Astrocyte of the cerebellum (primary cell): ENCODE data around the gene EPB41L5.
"Not testable (repeated sequence)": the region's sequence is repeated elsewhere in the genome, so short reads cannot be mapped to it uniquely, and the experiment has no call there.

Experiments used
- DNase-seq: peaks from one replicate; pipeline ENCODE4 v3.0.0-alpha.2; 2011; ENCODE audit warnings: low read depth
- H3K4me3 ChIP-seq: 2 replicates; pipeline ENCODE4 v1.5.1; 2011; ENCODE audit warnings: mild to moderate bottlenecking, low read depth, low read length, moderate library complexity
- CTCF ChIP-seq: IDR thresholded peaks from 2 replicates; pipeline ENCODE4 v1.5.1; 2012; ENCODE audit warnings: low read length, low read depth, moderate library complexity, mild to moderate bottlenecking; ENCODE audit errors: missing control alignments
- in situ Hi-C: cut with HindIII; loops from 2 replicates; pipeline ENCODE4 v1.10.0; 2017; ENCODE audit warnings: low sequenced_read_pairs

EPB41L5 gene

GRCh38 chr2:120195553-120195952 lies 182.7 kb downstream of the EPB41L5 start:
- H3K4me3 ChIP-seq: no peak overlapping the region
- in situ Hi-C loops: no loop called here
- no peak for DNase-seq
- TF ChIP-seq CTCF: no peak

GRCh38 chr2:120199817-120200459 lies 187.1 kb downstream of the EPB41L5 start:
- DNase-seq, H3K4me3 ChIP-seq, in situ Hi-C loops: not testable (repeated sequence)

GRCh38 chr2:120203251-120204021 lies 190.6 kb downstream of the EPB41L5 start:
- H3K4me3 ChIP-seq: no peak overlapping the region
- no peak for TF ChIP-seq CTCF
- in situ Hi-C loops: no loop called here
- DNase-seq: no peak

GRCh38 chr2:120204022-120204405 lies 191.1 kb downstream of the EPB41L5 start:
- DNase-seq: no peak
- TF ChIP-seq CTCF: no peak
- in situ Hi-C loops: no loop called here
- H3K4me3 ChIP-seq: no peak overlapping the region

GRCh38 chr2:120204417-120204816 lies 191.5 kb downstream of the EPB41L5 start:
- no peak overlapping the region for H3K4me3 ChIP-seq
- no peak for TF ChIP-seq CTCF
- in situ Hi-C loops: no loop called here
- no peak for DNase-seq

GRCh38 chr2:120204945-120205670 lies 192.2 kb downstream of the EPB41L5 start:
- in situ Hi-C loops: no loop called here
- TF ChIP-seq CTCF: no peak
- H3K4me3 ChIP-seq: no peak overlapping the region
- no peak for DNase-seq
